VCaP (cell line): ENCODE results near the gene ZNF154.
A peak's percentile ranks its signal among the peaks of the same experiment; 100 is the strongest.

Experiments
- H3K27ac ChIP-seq: fragments of 450-650 bp; 2 replicates; pipeline ENCODE4 v1.5.1; 2017
- TF ChIP-seq, protein P1 (sequence below): fragments of 450-650 bp; conservative IDR thresholded peaks from 2 replicates; pipeline ENCODE4 v1.5.1; 2017; ENCODE audit warnings: mild to moderate bottlenecking, moderate library complexity

Gene ZNF154

GRCh38 chr19:57701625-57702024 lies 7.4 kb downstream of the ZNF154 start:
- no peak overlapping the region for H3K27ac ChIP-seq
- TF ChIP-seq, protein P1, sequence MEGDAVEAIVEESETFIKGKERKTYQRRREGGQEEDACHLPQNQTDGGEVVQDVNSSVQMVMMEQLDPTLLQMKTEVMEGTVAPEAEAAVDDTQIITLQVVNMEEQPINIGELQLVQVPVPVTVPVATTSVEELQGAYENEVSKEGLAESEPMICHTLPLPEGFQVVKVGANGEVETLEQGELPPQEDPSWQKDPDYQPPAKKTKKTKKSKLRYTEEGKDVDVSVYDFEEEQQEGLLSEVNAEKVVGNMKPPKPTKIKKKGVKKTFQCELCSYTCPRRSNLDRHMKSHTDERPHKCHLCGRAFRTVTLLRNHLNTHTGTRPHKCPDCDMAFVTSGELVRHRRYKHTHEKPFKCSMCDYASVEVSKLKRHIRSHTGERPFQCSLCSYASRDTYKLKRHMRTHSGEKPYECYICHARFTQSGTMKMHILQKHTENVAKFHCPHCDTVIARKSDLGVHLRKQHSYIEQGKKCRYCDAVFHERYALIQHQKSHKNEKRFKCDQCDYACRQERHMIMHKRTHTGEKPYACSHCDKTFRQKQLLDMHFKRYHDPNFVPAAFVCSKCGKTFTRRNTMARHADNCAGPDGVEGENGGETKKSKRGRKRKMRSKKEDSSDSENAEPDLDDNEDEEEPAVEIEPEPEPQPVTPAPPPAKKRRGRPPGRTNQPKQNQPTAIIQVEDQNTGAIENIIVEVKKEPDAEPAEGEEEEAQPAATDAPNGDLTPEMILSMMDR, result no peak

GRCh38 chr19:57689750-57690149 lies 19.3 kb downstream of the ZNF154 start:
- TF ChIP-seq, protein P1, result no peak
- 0 out of 2 replicates have a peak overlapping the region, but pooled peaks have one; percentile 26 for H3K27ac ChIP-seq

DNA sequence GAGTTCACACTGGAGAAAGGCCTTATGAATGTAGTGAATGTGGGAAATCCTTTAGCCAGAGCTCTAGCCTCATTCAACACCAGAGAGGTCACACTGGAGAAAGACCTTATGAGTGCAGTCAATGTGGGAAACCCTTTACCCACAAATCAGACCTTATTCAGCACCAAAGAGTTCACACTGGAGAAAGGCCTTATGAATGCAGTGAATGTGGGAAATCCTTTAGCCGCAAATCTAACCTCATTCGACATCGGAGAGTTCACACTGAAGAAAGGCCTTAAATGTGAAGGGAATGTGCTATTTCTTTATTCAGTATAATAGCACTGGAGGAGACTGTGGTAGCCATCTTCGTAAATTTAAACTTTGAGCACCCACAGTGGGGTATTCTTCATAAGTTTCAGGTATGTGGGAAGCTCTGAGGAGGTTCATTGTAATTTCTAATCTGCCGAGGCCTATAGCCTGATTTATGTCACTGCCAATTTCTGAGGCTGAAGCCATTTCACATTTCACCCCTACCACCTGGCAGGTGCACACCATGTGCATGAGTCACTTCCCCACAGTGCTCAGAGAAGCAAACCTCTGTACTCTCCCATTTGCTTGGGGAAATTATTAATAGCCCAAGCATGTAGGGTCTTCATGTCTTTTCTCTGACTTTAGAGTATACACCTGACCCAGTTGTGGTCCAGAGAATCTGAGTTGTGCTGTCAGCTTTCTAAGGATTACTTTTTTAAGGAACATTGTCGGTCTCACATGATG lies 20.8 kb downstream of the ZNF154 start:
- TF ChIP-seq, protein P1, result no peak
- H3K27ac ChIP-seq, result peak overlapping the region; percentile 26

DNA sequence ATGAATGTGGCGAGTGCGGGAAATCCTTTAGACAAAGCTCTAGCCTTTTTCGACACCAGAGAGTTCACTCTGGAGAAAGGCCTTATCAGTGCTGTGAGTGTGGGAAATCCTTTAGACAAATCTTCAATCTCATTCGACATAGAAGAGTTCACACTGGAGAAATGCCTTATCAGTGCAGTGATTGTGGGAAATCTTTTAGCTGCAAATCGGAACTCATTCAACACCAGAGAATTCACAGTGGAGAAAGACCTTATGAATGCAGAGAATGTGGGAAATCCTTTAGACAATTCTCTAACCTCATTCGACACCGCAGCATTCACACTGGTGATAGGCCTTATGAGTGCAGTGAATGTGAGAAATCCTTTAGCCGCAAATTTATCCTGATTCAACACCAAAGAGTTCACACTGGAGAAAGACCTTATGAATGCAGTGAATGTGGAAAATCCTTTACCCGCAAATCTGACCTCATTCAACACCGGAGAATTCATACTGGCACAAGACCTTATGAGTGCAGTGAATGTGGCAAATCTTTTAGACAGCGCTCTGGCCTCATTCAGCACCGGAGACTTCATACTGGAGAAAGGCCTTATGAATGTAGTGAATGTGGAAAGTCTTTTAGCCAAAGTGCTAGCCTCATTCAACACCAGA lies 21.5 kb downstream of the ZNF154 start:
- TF ChIP-seq, protein P1, result no peak
- no peak overlapping the region; the same call in 1 of the 2 replicates for H3K27ac ChIP-seq

DNA sequence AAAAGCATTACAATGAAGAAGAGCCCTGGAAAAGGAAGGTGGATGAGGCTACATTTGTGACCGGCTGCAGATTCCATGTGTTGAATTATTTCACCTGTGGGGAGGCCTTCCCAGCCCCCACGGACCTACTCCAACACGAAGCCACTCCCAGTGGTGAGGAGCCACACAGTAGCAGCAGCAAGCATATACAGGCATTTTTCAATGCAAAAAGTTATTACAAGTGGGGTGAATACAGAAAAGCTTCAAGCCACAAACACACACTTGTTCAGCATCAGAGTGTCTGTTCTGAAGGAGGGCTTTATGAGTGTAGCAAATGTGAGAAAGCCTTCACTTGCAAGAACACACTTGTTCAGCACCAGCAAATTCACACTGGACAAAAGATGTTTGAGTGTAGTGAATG lies 22.3 kb downstream of the ZNF154 start:
- TF ChIP-seq, protein P1, result no peak
- H3K27ac ChIP-seq, result no peak overlapping the region

DNA sequence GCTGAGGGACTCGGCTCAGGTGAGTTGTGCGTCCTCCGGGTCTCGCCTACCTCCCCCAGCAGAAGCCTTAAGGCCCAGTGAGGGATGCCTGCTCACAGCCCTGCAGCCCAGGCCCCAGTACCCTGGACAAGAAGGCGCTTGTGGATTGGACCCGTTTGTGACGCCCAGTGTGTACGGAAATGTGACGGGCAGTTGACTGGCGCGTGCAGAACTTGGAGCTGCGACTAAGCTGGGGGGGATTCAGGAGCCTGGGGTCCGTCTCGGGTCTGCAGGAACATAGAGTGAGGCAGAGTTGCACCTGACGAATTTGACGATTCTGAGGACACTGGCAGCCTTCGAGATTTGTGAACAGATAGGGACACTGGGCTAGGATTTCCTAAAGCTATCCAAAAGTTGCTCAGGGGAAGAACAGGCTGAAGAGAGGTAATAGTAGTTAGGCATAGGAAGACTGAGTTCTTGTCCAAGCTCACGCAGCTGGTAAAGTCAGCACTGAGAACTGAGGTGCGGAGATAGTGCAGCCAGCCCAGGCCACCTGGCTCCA lies 26.7 kb downstream of the ZNF154 start:
- TF ChIP-seq, protein P1, result no peak
- peak overlapping the region; percentile 81 for H3K27ac ChIP-seq

DNA sequence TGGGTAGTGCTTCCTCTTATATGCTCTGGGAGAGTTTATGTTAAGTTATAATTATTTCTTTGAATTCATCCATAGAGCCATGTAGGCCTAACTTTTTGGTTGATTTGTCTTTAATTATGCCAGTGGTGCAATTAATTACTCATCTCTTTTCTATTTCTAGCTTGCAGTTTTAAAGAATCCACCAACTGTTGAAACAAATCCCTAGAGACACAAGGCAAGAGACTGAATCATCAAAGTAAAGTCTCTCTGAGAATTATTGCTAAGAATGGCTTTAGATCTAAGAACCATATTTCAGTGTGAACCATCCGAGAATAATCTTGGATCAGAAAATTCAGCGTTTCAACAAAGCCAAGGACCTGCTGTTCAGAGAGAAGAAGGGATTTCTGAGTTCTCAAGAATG lies 33.1 kb downstream of the ZNF154 start:
- no peak overlapping the region for H3K27ac ChIP-seq
- TF ChIP-seq, protein P1, result no peak
